Cardiac muscle cell (in vitro differentiated cells and primary cell): ENCODE data around the gene ZNF804A. TPM values are rescaled to one million over a fixed set of nuclear protein-coding genes. Genes with fewer than 3 reads are reported as not detected.
A peak's percentile ranks its signal among the peaks of the same experiment; 100 is the strongest.

ENCODE experiments used
- DNase-seq, 2 donors: peaks; one replicate each; pipeline versions ENCODE4 v3.0.0 to v3.0.0-alpha.2; 2010 to 2017; ENCODE audit warnings: low read depth in 1 of 2, low spot score in 1 of 2
- H3K27ac ChIP-seq: fragments of 200-600 bp; sonication (generic); 2 replicates; pipeline ENCODE4 v1.5.1; 2016
- H3K27me3 ChIP-seq: fragments of 200-600 bp; sonication (generic); 2 replicates; pipeline ENCODE4 v1.6.0; 2016; ENCODE audit warnings: control low read depth
- H3K36me3 ChIP-seq: fragments of 200-600 bp; sonication (generic); 2 replicates; pipeline ENCODE4 v1.5.1; 2016; ENCODE audit warnings: control low read depth
- H3K4me1 ChIP-seq: fragments of 200-600 bp; sonication (generic); 2 replicates; pipeline ENCODE4 v1.8.1; 2017; ENCODE audit warnings: low read depth, mild to moderate bottlenecking, mixed run types
- H3K4me3 ChIP-seq: fragments of 200-600 bp; sonication (generic); 2 replicates; pipeline ENCODE4 v1.5.1; 2016; ENCODE audit warnings: mild to moderate bottlenecking
- H3K9me3 ChIP-seq: fragments of 200-600 bp; sonication (generic); 2 replicates; pipeline ENCODE4 v1.5.1; 2017; ENCODE audit warnings: low read depth, mild to moderate bottlenecking, control low read depth
- CTCF ChIP-seq: IDR thresholded peaks from 2 replicates; pipeline ENCODE4 v1.5.1; 2012; ENCODE audit warnings: low read depth, mild to moderate bottlenecking, low read length
- polyA plus RNA-seq: library from polyadenylated mRNA; unstranded; fragments of >200 nt; fragmentation: Nextera tagmentation; extraction: Ambion mirVana; gene quantifications from 2 replicates; pipeline ENCODE4 v1.2.1, GENCODE V29; 2016
- total RNA-seq: library from RNA; depleted of rRNA; stranded (reverse); fragments of >200 nt; gene quantifications from 2 replicates; pipeline ENCODE4 v1.2.3, GENCODE V29; 2016

ZNF804A gene
- total and polyA plus RNA-seq, 2 experiments from 2014 or later = 0.12 TPM; not detected in 1

DNA sequence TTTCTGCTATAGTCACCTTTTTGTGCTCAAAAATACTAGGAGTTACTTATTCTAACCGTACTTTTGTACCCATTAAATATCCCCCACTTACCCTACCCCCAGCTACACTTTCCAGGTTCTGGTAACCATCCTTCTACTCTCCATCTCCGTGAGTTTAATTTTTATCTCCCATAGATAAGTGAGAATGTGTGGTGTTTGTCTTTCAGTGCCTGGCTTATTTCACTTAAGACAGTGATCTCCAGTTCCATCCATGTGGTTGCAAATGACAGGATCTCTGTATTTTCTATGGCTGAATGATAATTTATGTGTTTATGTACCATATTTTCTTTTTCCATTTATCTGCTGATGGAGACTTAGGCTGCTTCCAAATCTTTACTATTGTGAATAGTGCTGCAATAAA lies 323.3 kb downstream of the ZNF804A start:
- Histone ChIP-seq H3K9me3 (no peaks in the 10 kb centered on the region), H3K27ac (peak overlapping the region; percentile 69), H3K27me3 (no peaks in the 10 kb centered on the region), H3K4me3 (no peak overlapping the region), H3K36me3 (no peaks in the 10 kb centered on the region), H3K4me1 (peaks cover 14% of the 10 kb centered on the region)
- DNase-seq = no peak
- no peak for TF ChIP-seq CTCF

- TF ChIP-seq CTCF = no peak
- H3K4me1 ChIP-seq = peaks cover 14% of the 10 kb centered on the region
- no peak overlapping the region for H3K4me3 ChIP-seq
- no peaks in the 10 kb centered on the region for H3K9me3 ChIP-seq
- H3K27ac ChIP-seq = no peak overlapping the region
- DNase-seq = no peak
- no peaks in the 10 kb centered on the region for H3K36me3 ChIP-seq
- H3K27me3 ChIP-seq = no peaks in the 10 kb centered on the region
Observed at GRCh38 chr2:184923751-184924150, 325.4 kb downstream of the ZNF804A start.

- TF ChIP-seq CTCF = no peak
- H3K9me3 ChIP-seq = no peaks in the 10 kb centered on the region
- H3K27me3 ChIP-seq = no peaks in the 10 kb centered on the region
- no peak for DNase-seq
- H3K4me3 ChIP-seq = no peak overlapping the region
- H3K36me3 ChIP-seq = no peaks in the 10 kb centered on the region
- peaks cover 4% of the 10 kb centered on the region for H3K4me1 ChIP-seq
- no peak overlapping the region for H3K27ac ChIP-seq
Observed at GRCh38 chr2:184927040-184927439, 328.7 kb downstream of the ZNF804A start.

DNA sequence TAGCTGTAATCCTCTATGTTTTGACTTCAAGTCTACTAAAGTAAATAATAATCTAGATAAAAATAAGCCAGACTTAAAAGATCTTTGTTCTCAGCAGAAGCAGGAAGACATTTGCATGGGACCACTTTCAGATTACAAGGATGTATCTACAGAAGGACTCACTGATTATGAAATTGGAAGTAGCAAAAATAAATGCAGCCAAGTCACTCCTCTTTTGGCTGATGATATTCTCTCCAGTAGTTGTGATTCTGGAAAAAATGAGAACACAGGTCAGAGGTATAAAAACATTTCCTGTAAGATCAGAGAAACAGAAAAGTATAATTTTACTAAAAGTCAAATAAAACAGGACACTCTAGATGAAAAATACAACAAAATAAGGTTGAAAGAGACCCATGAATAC lies 338.4 kb downstream of the ZNF804A start:
- Histone ChIP-seq H3K9me3 (no peaks in the 10 kb centered on the region), H3K27ac (no peak overlapping the region), H3K4me3 (no peak overlapping the region), H3K4me1 (no peaks in the 10 kb centered on the region), H3K27me3 (no peaks in the 10 kb centered on the region), H3K36me3 (no peaks in the 10 kb centered on the region)
- TF ChIP-seq CTCF = no peak
- peak in 1 of 2 donors; percentile 2 for DNase-seq

DNA sequence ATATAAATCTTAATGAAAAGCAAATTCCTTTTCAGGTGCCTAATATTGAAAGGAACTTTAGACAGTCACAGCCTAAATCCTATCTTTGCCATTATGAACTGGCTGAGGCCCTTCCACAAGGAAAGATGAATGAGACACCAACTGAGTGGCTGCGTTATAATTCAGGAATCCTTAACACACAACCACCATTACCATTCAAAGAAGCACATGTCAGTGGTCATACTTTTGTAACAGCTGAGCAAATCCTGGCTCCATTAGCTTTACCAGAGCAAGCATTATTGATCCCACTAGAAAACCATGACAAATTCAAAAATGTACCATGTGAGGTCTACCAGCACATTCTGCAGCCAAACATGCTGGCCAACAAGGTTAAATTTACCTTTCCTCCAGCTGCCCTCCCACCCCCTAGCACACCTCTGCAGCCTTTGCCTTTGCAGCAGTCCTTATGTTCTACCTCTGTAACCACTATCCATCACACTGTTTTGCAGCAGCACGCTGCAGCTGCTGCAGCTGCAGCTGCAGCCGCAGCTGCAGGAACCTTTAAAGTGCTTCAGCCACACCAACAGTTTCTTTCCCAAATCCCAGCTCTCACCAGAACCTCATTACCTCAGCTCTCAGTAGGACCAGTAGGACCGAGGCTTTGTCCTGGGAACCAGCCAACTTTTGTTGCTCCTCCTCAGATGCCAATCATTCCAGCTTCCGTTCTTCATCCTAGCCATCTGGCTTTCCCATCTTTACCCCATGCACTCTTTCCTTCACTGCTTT lies 340.1 kb downstream of the ZNF804A start:
- no peak for TF ChIP-seq CTCF
- Histone ChIP-seq H3K9me3 (no peaks in the 10 kb centered on the region), H3K4me3 (no peak overlapping the region), H3K4me1 (no peaks in the 10 kb centered on the region), H3K27ac (no peak overlapping the region), H3K27me3 (no peaks in the 10 kb centered on the region), H3K36me3 (no peaks in the 10 kb centered on the region)
- DNase-seq = no peak
